ENCODE data around the gene ZWILCH.
"Not testable (repeated sequence)": the region's sequence is repeated elsewhere in the genome, so short reads cannot be mapped to it uniquely, and the experiment has no call there.

DNA sequence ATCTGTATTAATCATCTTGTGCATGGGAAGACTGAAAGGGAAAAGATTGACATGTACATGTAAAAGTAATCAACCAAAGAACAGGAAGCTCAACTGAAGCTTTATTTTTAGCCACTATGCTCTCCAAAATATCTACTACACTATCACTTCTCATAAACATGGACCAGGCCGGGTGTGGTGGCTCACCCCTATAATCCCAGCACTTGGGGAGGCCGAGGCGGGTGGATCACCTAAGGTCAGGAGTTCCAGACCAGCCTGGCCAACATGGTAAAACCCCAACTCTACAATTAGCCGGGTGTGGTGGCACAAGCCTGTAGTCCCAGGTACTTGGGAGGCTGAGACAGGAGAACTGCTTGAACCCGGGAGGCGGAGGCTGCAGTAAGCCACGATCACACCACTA, 4.8 kb upstream of the ZWILCH start:
- TF ChIP-seq, protein P1, sequence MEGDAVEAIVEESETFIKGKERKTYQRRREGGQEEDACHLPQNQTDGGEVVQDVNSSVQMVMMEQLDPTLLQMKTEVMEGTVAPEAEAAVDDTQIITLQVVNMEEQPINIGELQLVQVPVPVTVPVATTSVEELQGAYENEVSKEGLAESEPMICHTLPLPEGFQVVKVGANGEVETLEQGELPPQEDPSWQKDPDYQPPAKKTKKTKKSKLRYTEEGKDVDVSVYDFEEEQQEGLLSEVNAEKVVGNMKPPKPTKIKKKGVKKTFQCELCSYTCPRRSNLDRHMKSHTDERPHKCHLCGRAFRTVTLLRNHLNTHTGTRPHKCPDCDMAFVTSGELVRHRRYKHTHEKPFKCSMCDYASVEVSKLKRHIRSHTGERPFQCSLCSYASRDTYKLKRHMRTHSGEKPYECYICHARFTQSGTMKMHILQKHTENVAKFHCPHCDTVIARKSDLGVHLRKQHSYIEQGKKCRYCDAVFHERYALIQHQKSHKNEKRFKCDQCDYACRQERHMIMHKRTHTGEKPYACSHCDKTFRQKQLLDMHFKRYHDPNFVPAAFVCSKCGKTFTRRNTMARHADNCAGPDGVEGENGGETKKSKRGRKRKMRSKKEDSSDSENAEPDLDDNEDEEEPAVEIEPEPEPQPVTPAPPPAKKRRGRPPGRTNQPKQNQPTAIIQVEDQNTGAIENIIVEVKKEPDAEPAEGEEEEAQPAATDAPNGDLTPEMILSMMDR (IDR thresholded peaks at IDR 0.05; ENCODE audit: poor library complexity): not testable (repeated sequence)
- not testable (repeated sequence) for TF ChIP-seq EZH2 (IDR thresholded peaks at IDR 0.05; ENCODE audit: borderline replicate concordance); EZH2phosphoT487 (IDR thresholded peaks at IDR 0.05; ENCODE audit: low read depth, severe bottlenecking, unreplicated experiment)
